ENCODE data around the gene ANKS1B.

Gene ANKS1B

DNA sequence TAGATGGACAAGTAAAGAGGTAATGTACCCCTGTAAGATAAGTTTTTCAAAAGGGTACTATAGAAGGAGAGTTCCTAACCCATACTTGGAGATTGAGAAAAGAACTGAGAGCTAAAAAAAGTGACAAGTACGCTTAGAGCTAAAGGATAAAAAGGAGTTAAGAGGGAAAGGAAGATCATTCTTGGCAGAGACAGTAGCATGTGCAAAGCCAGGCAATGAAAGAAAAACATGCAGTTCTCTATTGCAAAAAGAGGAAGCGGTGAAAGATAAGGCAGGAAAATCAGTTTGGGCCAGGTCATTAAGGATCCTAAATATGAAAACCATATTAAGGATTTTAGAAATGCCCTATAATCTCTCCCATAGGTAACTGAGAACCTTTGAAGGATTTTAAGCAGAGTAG is 837.6 kb downstream of the ANKS1B start:
- H3K4me1 ChIP-seq (ENCODE audit: low read depth, poor library complexity, severe bottlenecking) = no peaks in the 10 kb centered on the region
- TF ChIP-seq, protein P1, sequence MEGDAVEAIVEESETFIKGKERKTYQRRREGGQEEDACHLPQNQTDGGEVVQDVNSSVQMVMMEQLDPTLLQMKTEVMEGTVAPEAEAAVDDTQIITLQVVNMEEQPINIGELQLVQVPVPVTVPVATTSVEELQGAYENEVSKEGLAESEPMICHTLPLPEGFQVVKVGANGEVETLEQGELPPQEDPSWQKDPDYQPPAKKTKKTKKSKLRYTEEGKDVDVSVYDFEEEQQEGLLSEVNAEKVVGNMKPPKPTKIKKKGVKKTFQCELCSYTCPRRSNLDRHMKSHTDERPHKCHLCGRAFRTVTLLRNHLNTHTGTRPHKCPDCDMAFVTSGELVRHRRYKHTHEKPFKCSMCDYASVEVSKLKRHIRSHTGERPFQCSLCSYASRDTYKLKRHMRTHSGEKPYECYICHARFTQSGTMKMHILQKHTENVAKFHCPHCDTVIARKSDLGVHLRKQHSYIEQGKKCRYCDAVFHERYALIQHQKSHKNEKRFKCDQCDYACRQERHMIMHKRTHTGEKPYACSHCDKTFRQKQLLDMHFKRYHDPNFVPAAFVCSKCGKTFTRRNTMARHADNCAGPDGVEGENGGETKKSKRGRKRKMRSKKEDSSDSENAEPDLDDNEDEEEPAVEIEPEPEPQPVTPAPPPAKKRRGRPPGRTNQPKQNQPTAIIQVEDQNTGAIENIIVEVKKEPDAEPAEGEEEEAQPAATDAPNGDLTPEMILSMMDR (conservative IDR thresholded peaks at IDR 0.05; ENCODE audit: low read depth, low read length) = no peak
- H3K27me3 ChIP-seq (ENCODE audit: insufficient read depth, low read depth) = no peaks in the 10 kb centered on the region
- H2AFZ ChIP-seq (ENCODE audit: low read depth) = no peak overlapping the region
- no peak overlapping the region for H3K27ac ChIP-seq
- no peak overlapping the region for H3K4me2 ChIP-seq
- no peak overlapping the region for H3K9ac ChIP-seq
- no peaks in the 10 kb centered on the region for H3K36me3 ChIP-seq (ENCODE audit: insufficient read depth)
- no peak overlapping the region for H3K4me3 ChIP-seq (IDR thresholded peaks at IDR 0.05; ENCODE audit: insufficient read depth, low read depth, low read length)
- no peaks in the 10 kb centered on the region for H4K20me1 ChIP-seq (ENCODE audit: insufficient read depth)
- H3K79me2 ChIP-seq (ENCODE audit: insufficient read depth, low read depth) = no peaks in the 10 kb centered on the region

DNA sequence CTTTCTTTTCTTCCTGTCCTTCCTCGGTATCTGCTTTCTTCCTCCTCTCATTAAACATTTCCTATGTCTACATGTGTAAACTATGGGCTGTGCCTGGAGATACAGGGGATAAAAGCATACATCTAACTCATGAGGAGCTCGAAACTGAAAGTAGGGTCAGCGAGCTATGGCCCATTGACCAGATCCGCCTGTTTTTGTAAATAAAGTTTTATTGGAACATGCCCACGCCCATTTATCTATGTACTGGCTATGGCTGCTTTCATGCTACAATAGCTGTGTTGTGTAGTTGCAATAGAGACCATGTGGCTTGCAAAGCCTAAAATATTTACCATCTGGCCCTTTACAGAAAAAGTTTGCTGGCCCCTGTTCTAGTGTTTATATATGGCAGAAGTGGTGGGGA is 838.0 kb downstream of the ANKS1B start:
- no peak overlapping the region for H3K4me2 ChIP-seq
- no peak overlapping the region for H3K27ac ChIP-seq
- no peak overlapping the region for H3K4me3 ChIP-seq (IDR thresholded peaks at IDR 0.05; ENCODE audit: insufficient read depth, low read depth, low read length)
- no peaks in the 10 kb centered on the region for H3K4me1 ChIP-seq (ENCODE audit: low read depth, poor library complexity, severe bottlenecking)
- H2AFZ ChIP-seq (ENCODE audit: low read depth) = no peak overlapping the region
- TF ChIP-seq, protein P1 (conservative IDR thresholded peaks at IDR 0.05; ENCODE audit: low read depth, low read length) = no peak
- no peaks in the 10 kb centered on the region for H3K79me2 ChIP-seq (ENCODE audit: insufficient read depth, low read depth)
- H3K36me3 ChIP-seq (ENCODE audit: insufficient read depth) = no peaks in the 10 kb centered on the region
- no peaks in the 10 kb centered on the region for H3K27me3 ChIP-seq (ENCODE audit: insufficient read depth, low read depth)
- no peak overlapping the region for H3K9ac ChIP-seq
- no peaks in the 10 kb centered on the region for H4K20me1 ChIP-seq (ENCODE audit: insufficient read depth)

DNA sequence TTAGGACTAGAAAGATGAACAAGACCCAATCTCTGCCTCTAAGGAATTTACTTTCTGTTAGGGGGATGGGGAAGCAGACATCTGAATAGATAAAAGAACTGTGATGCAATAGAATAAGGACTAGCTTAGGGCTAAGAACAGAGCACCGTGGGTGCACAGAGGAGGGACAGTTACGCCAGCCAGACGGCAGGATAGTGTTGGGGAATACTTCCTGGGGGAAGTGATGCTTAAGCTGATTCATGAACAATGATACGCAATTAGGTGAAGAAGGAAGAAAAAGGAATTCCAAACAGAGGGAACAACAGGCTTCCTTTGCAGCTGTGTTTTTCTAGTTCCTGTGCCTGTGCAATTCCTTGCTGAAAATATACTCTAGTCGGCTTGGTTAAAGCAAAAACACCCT is 838.6 kb downstream of the ANKS1B start:
- Histone ChIP-seq H3K4me1 (ENCODE audit: low read depth, poor library complexity, severe bottlenecking) (no peaks in the 10 kb centered on the region), H4K20me1 (ENCODE audit: insufficient read depth) (no peaks in the 10 kb centered on the region), H3K9ac (no peak overlapping the region), H2AFZ (ENCODE audit: low read depth) (no peak overlapping the region), H3K27ac (no peak overlapping the region), H3K27me3 (ENCODE audit: insufficient read depth, low read depth) (no peaks in the 10 kb centered on the region), H3K4me3 (IDR thresholded peaks at IDR 0.05; ENCODE audit: insufficient read depth, low read depth, low read length) (no peak overlapping the region), H3K79me2 (ENCODE audit: insufficient read depth, low read depth) (no peaks in the 10 kb centered on the region), H3K36me3 (ENCODE audit: insufficient read depth) (no peaks in the 10 kb centered on the region), H3K4me2 (no peak overlapping the region)
- TF ChIP-seq, protein P1 (conservative IDR thresholded peaks at IDR 0.05; ENCODE audit: low read depth, low read length) = no peak

DNA sequence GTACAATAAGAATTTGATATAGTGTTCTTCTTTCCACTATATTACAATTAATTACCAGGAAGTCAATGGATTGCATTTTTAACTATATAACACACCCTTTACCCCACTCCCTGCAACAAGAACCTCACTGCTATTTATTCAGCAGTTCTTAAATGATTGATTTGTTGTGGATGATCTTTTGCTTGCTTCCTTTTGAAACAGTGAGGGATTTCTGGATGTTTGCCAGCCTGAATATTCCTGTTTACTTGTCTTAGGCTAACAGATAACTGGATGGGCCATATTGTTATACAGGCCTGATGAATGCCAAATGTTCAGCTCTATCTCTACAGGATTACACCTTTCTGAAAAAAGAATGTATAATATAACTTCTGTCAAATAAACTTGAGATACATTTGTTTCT is 842.1 kb downstream of the ANKS1B start:
- Histone ChIP-seq H3K4me2 (no peak overlapping the region), H3K4me3 (IDR thresholded peaks at IDR 0.05; ENCODE audit: insufficient read depth, low read depth, low read length) (no peak overlapping the region), H3K9ac (no peak overlapping the region), H3K27me3 (ENCODE audit: insufficient read depth, low read depth) (no peaks in the 10 kb centered on the region), H3K79me2 (ENCODE audit: insufficient read depth, low read depth) (no peaks in the 10 kb centered on the region), H2AFZ (ENCODE audit: low read depth) (no peak overlapping the region), H3K27ac (no peak overlapping the region), H4K20me1 (ENCODE audit: insufficient read depth) (no peaks in the 10 kb centered on the region), H3K4me1 (ENCODE audit: low read depth, poor library complexity, severe bottlenecking) (no peaks in the 10 kb centered on the region), H3K36me3 (ENCODE audit: insufficient read depth) (no peaks in the 10 kb centered on the region)
- TF ChIP-seq, protein P1 (conservative IDR thresholded peaks at IDR 0.05; ENCODE audit: low read depth, low read length) = no peak
